ENCODE data around the gene UBE4A. TPM values are rescaled to one million over a fixed set of nuclear protein-coding genes. Genes with fewer than 3 reads are reported as not detected.

The UBE4A gene
- polyA plus RNA-seq, 1 of the 3 experiments (the other 2 are of a cell fraction): 7.7 TPM

DNA sequence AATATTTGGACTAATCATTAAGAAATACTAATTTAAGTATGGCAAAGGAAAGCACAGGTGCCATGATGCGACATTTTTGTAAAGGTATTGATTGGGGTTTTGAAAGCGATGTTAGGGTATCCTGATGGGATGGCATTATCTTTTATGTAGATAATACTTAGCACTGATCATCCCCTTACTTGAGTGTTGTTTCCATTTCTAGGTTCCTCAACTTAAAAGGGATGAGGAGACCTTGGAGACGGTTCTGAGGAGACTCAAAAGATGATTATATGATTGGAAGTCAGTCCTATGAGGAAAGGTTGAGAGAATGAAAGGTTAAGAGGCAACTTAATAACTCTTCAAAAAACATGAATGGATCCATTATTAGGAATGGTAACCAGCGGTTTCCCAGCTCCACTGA lies 88.0 kb downstream of the UBE4A start:
- Histone ChIP-seq H3K9me3 (no peaks in the 10 kb centered on the region), H3K79me2 (ENCODE audit: insufficient read depth) (peaks cover 99% of the 10 kb centered on the region), H3K4me2 (no peak overlapping the region), H3K4me1 (ENCODE audit: control insufficient read depth in 1 of 2, insufficient read depth in 2 of 2, low read depth in 1 of 2, low read length in 1 of 2) (peaks cover 0 to 15% of the 10 kb centered on the region in 2 experiments; a peak in 1 of 4 replicates), H2AFZ (ENCODE audit: low read depth) (no peak overlapping the region), H3K36me3 (replicated peaks in 1 of 2; ENCODE audit: control insufficient read depth in 1 of 2, insufficient read depth in 2 of 2, low read length in 1 of 2) (peaks cover 12 to 24% of the 10 kb centered on the region in 2 experiments), H3K4me3 (ENCODE audit: low read depth in 2 of 2, low read length in 1 of 2) (no peak overlapping the region), H3K27ac (ENCODE audit: low read depth in 2 of 2, low read length in 1 of 2) (no peak overlapping the region), H3K9ac (no peak overlapping the region), H3F3A (replicated peaks; ENCODE audit: insufficient read depth) (peaks cover 21% of the 10 kb centered on the region), H4K20me1 (ENCODE audit: insufficient read depth) (peaks cover 97% of the 10 kb centered on the region), H3K27me3 (ENCODE audit: insufficient read depth) (no peaks in the 10 kb centered on the region), H3K9me2 (no peaks in the 10 kb centered on the region)
- CTCF ChIA-PET: interaction anchor here (1.2 kb wide), 1 partner anchor 13 kb away, joined by 6 read pairs; no protein-coding TSS in a partner anchor
- TF ChIP-seq FOXJ3 (CRISPR knock-in tag; IDR thresholded peaks at IDR 0.05) (no peak), GABPA (IDR thresholded peaks at IDR 0.05; ENCODE audit: low read depth) (no peak)
- DNase-seq: no peak
- POLR2A ChIA-PET: interaction anchor here (0.7 kb wide), 1 partner anchor 11 kb away, joined by 3 read pairs; the partner anchor contains the start of gene KMT2A
- 99% methylated on average over 4 of the region's 4 CpGs for WGBS (ENCODE audit: low lambda C conversion rate)

DNA sequence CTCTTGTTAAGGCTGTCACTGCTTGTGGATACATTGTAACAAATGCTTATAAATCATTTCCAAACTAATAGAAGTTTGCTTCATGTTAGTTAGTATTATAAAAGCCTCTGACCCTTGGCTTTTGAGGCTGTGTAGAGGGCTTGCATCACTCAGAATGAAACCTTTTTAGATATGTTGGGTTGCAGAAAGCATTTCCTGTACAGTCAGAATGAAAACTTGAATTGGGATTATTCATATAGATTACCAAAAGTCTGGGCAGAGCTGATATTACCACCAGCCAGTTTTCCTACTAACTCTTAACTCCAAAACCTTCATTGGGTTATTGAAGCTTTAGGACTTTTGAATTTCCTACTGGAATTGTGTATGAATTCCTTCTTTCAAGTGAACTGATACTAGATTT lies 88.9 kb downstream of the UBE4A start:
- TF ChIP-seq, protein P1, sequence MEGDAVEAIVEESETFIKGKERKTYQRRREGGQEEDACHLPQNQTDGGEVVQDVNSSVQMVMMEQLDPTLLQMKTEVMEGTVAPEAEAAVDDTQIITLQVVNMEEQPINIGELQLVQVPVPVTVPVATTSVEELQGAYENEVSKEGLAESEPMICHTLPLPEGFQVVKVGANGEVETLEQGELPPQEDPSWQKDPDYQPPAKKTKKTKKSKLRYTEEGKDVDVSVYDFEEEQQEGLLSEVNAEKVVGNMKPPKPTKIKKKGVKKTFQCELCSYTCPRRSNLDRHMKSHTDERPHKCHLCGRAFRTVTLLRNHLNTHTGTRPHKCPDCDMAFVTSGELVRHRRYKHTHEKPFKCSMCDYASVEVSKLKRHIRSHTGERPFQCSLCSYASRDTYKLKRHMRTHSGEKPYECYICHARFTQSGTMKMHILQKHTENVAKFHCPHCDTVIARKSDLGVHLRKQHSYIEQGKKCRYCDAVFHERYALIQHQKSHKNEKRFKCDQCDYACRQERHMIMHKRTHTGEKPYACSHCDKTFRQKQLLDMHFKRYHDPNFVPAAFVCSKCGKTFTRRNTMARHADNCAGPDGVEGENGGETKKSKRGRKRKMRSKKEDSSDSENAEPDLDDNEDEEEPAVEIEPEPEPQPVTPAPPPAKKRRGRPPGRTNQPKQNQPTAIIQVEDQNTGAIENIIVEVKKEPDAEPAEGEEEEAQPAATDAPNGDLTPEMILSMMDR (IDR thresholded peaks at IDR 0.05): no peak
- TF ChIP-seq RAD21 (IDR thresholded peaks at IDR 0.05; ENCODE audit: low read length): no peak
- TF ChIP-seq GATA2 (CRISPR knock-in tag; IDR thresholded peaks at IDR 0.05): no peak
- TF ChIP-seq, protein P2, sequence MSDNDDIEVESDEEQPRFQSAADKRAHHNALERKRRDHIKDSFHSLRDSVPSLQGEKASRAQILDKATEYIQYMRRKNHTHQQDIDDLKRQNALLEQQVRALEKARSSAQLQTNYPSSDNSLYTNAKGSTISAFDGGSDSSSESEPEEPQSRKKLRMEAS (IDR thresholded peaks at IDR 0.05; ENCODE audit: low read depth): no peak
- TF ChIP-seq GABPA (IDR thresholded peaks at IDR 0.05; ENCODE audit: low read depth): no peak
- TF ChIP-seq TCF12 (IDR thresholded peaks at IDR 0.05): no peak
- no peak for TF ChIP-seq FOXJ3 (CRISPR knock-in tag; IDR thresholded peaks at IDR 0.05)
- no peak for TF ChIP-seq ELF1 (IDR thresholded peaks at IDR 0.05)
- TF ChIP-seq FOXM1 (IDR thresholded peaks at IDR 0.05; ENCODE audit: low read depth): no peak
- TF ChIP-seq POLR2AphosphoS5 (IDR thresholded peaks at IDR 0.05; ENCODE audit: low read depth, low read length): no peak
- no peak for TF ChIP-seq RXRA (IDR thresholded peaks at IDR 0.05; ENCODE audit: borderline replicate concordance, low read depth)
- Histone ChIP-seq H3K9me2 (no peaks in the 10 kb centered on the region), H4K20me1 (ENCODE audit: insufficient read depth) (peaks cover 91% of the 10 kb centered on the region), H3K4me2 (no peak overlapping the region), H2AFZ (ENCODE audit: low read depth) (no peak overlapping the region), H3K27me3 (ENCODE audit: insufficient read depth) (no peaks in the 10 kb centered on the region), H3K79me2 (ENCODE audit: insufficient read depth) (peaks cover 99% of the 10 kb centered on the region), H3K9ac (no peak overlapping the region), H3K9me3 (no peaks in the 10 kb centered on the region), H3K27ac (ENCODE audit: low read depth in 2 of 2, low read length in 1 of 2) (no peak overlapping the region), H3K36me3 (replicated peaks in 1 of 2; ENCODE audit: control insufficient read depth in 1 of 2, insufficient read depth in 2 of 2, low read length in 1 of 2) (peaks cover 10 to 24% of the 10 kb centered on the region in 2 experiments), H3F3A (replicated peaks; ENCODE audit: insufficient read depth) (peaks cover 21% of the 10 kb centered on the region), H3K4me3 (ENCODE audit: low read depth in 2 of 2, low read length in 1 of 2) (no peak overlapping the region), H3K4me1 (ENCODE audit: control insufficient read depth in 1 of 2, insufficient read depth in 2 of 2, low read depth in 1 of 2, low read length in 1 of 2) (peaks cover 0 to 11% of the 10 kb centered on the region in 2 experiments; a peak in 1 of 4 replicates)
- ChIA-PET POLR2A (interaction anchor here (0.7 kb wide), 1 partner anchor 12 kb away, joined by 3 read pairs; the partner anchor contains the start of gene KMT2A), CTCF (interaction anchor here (1.2 kb wide), 1 partner anchor 12 kb away, joined by 6 read pairs; no protein-coding TSS in a partner anchor)
- DNase-seq: no peak

Small RNA genes within 50 kb of the gene (small RNA-seq; reads per million reads assigned to genes)
- 0 reads per million in 7 experiments for gene AP001582.1

Other genes with a start within 250 kb of the UBE4A start
- gene SCN4B, start 206.8 kb upstream of the UBE4A start, polyA plus RNA-seq (2012; rRNA removed): 1.2 and 2.0 TPM in 2 replicates
- 0.03 and 0.05 TPM in 2 replicates for gene SCN2B, start 183.0 kb upstream of the UBE4A start, polyA plus RNA-seq (2012; rRNA removed)
- not detected in 2 replicates for gene JAML, start 134.6 kb upstream of the UBE4A start, polyA plus RNA-seq (2012; rRNA removed)
- 0.38 and 0.70 TPM in 2 replicates for gene MPZL3, start 107.2 kb upstream of the UBE4A start, polyA plus RNA-seq (2012; rRNA removed)
- gene MPZL2, start 95.3 kb upstream of the UBE4A start, polyA plus RNA-seq (2012; rRNA removed): 6.2 and 8.6 TPM in 2 replicates
- gene CD3E, start 54.9 kb upstream of the UBE4A start, polyA plus RNA-seq (2012; rRNA removed): not detected in 2 replicates
- 0.44 TPM in 1 of 2 replicates, not detected in the other for gene CD3D, start 16.9 kb upstream of the UBE4A start, polyA plus RNA-seq (2012; rRNA removed)
- not detected in 2 replicates for gene CD3G, start 15.3 kb upstream of the UBE4A start, polyA plus RNA-seq (2012; rRNA removed)
- 140 and 152 TPM in 2 replicates for gene ATP5MG, start 42.0 kb downstream of the UBE4A start, polyA plus RNA-seq (2012; rRNA removed)
- 15.7 and 16.6 TPM in 2 replicates for gene KMT2A, start 76.9 kb downstream of the UBE4A start, polyA plus RNA-seq (2012; rRNA removed)
- gene TTC36, start 167.9 kb downstream of the UBE4A start, polyA plus RNA-seq (2012; rRNA removed): 0.18 and 0.29 TPM in 2 replicates
- 30.0 and 31.0 TPM in 2 replicates for gene TMEM25, start 171.6 kb downstream of the UBE4A start, polyA plus RNA-seq (2012; rRNA removed)
- 23.4 and 30.8 TPM in 2 replicates for gene IFT46, start 206.3 kb downstream of the UBE4A start, polyA plus RNA-seq (2012; rRNA removed)
- 128 and 162 TPM in 2 replicates for gene ARCN1, start 212.8 kb downstream of the UBE4A start, polyA plus RNA-seq (2012; rRNA removed)
- 89.4 and 104 TPM in 2 replicates for gene PHLDB1, start 248.0 kb downstream of the UBE4A start, polyA plus RNA-seq (2012; rRNA removed)

All from SK-N-SH (cell line).